H1 (cell line): Measurements from ENCODE around the gene TAT. TPM values are rescaled to one million over a fixed set of nuclear protein-coding genes. Genes with fewer than 3 reads are reported as not detected.

Experiments
- BACH1 ChIP-seq: IDR thresholded peaks from 2 replicates; pipeline ENCODE4 v1.6.1; 2012; ENCODE audit warnings: low read length, improper control_type of control experiment
- CTBP2 ChIP-seq: IDR thresholded peaks from 2 replicates; pipeline ENCODE4 v1.7.0; 2011; ENCODE audit warnings: borderline replicate concordance, mild to moderate bottlenecking, moderate library complexity, mixed read lengths, low read length; ENCODE audit not compliant: insufficient read depth, insufficient read length
- GABPA ChIP-seq: IDR thresholded peaks from 2 replicates; pipeline ENCODE4 v1.6.1; 2011; ENCODE audit warnings: mild to moderate bottlenecking, low read length, moderate library complexity, borderline replicate concordance; ENCODE audit not compliant: insufficient read depth
- GTF2F1 ChIP-seq: IDR thresholded peaks from 2 replicates; pipeline ENCODE4 v1.6.1; 2012; ENCODE audit warnings: low read depth, low read length, improper control_type of control experiment, borderline replicate concordance
- JUND ChIP-seq: IDR thresholded peaks from 2 replicates; pipeline ENCODE4 v1.6.1; 2011; ENCODE audit warnings: mild to moderate bottlenecking, improper control_type of control experiment, low read length
- KDM4A ChIP-seq: IDR thresholded peaks from one replicate; pipeline ENCODE4 v1.7.1; 2012; ENCODE audit warnings: low read depth, mild to moderate bottlenecking, moderate library complexity, low read length, inconsistent platforms; ENCODE audit not compliant: severe bottlenecking
- MAFK ChIP-seq: IDR thresholded peaks from 2 replicates; pipeline ENCODE4 v1.6.1; 2012; ENCODE audit warnings: low read depth, mild to moderate bottlenecking, improper control_type of control experiment, low read length
- POLR2A ChIP-seq, 2 experiments: IDR thresholded peaks; 1 replicate in 1 of 2; 2 replicates in 1 of 2; pipeline ENCODE4 v1.6.1; 2011; ENCODE audit warnings: low read depth in 2 of 2, low read length in 2 of 2, mild to moderate bottlenecking in 2 of 2; ENCODE audit errors: control extremely low read depth in 1 of 2
- RAD21 ChIP-seq, 2 experiments: IDR thresholded peaks in 1 of 2; conservative IDR thresholded peaks in 1 of 2; 2 replicates each; pipeline ENCODE4 v1.6.1; 2011; ENCODE audit warnings: low read depth in 2 of 2, low read length in 2 of 2, improper control_type of control experiment in 1 of 2, inconsistent platforms in 1 of 2, mild to moderate bottlenecking in 1 of 2, moderate library complexity in 1 of 2
- RBBP5 ChIP-seq: IDR thresholded peaks from 2 replicates; pipeline ENCODE4 v1.7.1; 2012; ENCODE audit warnings: low read depth, mild to moderate bottlenecking, inconsistent platforms, low read length, moderate library complexity, borderline replicate concordance
- SP4 ChIP-seq: IDR thresholded peaks from 2 replicates; pipeline ENCODE4 v1.6.1; 2012; ENCODE audit warnings: low read length, inconsistent platforms
- SRF ChIP-seq: IDR thresholded peaks from 2 replicates; pipeline ENCODE4 v1.6.1; 2011; ENCODE audit warnings: mild to moderate bottlenecking, low read depth, low read length, moderate library complexity
- SUZ12 ChIP-seq: fragments of 200-600 bp; sonication (generic); IDR thresholded peaks from 2 replicates; pipeline ENCODE4 v1.6.1; 2012; ENCODE audit warnings: mild to moderate bottlenecking, inconsistent platforms, low read length, moderate library complexity, mixed read lengths
- TAF1 ChIP-seq: IDR thresholded peaks from 2 replicates; pipeline ENCODE4 v1.6.1; 2011; ENCODE audit warnings: mild to moderate bottlenecking, low read depth, low read length
- TAF7 ChIP-seq: optimal IDR thresholded peaks from 2 replicates; pipeline ENCODE3; 2011; ENCODE audit warnings: low read depth, mild to moderate bottlenecking, inconsistent platforms, low read length, moderate library complexity, borderline replicate concordance
- YY1 ChIP-seq: IDR thresholded peaks from 2 replicates; pipeline ENCODE4 v1.6.1; 2011; ENCODE audit warnings: low read depth, mild to moderate bottlenecking, low read length
- polyA plus RNA-seq, 7 experiments: library from polyadenylated mRNA; depleted of rRNA in 3 of 7; stranded (reverse) in 5 of 7; unstranded in 2 of 7; fragments of >200 nt in 5 of 7; fragments of 200-250 nt in 2 of 7; gene quantifications; 1 replicate in 5 of 7; 2 replicates in 1 of 7; 4 replicates in 1 of 7; pipeline versions ENCODE4 v1.2.1 to v1.2.3, GENCODE V29; 2011 to 2013; ENCODE audit warnings: missing spikeins in 2 of 7, mixed read lengths in 2 of 7
- total RNA-seq: library from RNA; stranded (reverse); fragmentation: NEBNext Ultra II Directional; extraction: Animal tissue kit (Norgen Biotek cat#: 25700); gene quantifications from 2 replicates; pipeline ENCODE4 v1.2.1, GENCODE V29; 2021
- TF ChIP-seq, protein P1 (sequence below): IDR thresholded peaks from 2 replicates; pipeline ENCODE4 v1.6.1; 2011; ENCODE audit warnings: low read length, improper control_type of control experiment
- TF ChIP-seq, protein P2 (sequence below): IDR thresholded peaks from 2 replicates; pipeline ENCODE4 v1.6.1; 2011; ENCODE audit warnings: low read depth, mild to moderate bottlenecking, low read length; ENCODE audit not compliant: insufficient read depth

Gene TAT
- total and polyA plus RNA-seq, 2 of the 8 experiments (the other 6 are each of a cell fraction or from before 2014, with no cell fraction given) = 0.03 TPM; not detected in 1

DNA sequence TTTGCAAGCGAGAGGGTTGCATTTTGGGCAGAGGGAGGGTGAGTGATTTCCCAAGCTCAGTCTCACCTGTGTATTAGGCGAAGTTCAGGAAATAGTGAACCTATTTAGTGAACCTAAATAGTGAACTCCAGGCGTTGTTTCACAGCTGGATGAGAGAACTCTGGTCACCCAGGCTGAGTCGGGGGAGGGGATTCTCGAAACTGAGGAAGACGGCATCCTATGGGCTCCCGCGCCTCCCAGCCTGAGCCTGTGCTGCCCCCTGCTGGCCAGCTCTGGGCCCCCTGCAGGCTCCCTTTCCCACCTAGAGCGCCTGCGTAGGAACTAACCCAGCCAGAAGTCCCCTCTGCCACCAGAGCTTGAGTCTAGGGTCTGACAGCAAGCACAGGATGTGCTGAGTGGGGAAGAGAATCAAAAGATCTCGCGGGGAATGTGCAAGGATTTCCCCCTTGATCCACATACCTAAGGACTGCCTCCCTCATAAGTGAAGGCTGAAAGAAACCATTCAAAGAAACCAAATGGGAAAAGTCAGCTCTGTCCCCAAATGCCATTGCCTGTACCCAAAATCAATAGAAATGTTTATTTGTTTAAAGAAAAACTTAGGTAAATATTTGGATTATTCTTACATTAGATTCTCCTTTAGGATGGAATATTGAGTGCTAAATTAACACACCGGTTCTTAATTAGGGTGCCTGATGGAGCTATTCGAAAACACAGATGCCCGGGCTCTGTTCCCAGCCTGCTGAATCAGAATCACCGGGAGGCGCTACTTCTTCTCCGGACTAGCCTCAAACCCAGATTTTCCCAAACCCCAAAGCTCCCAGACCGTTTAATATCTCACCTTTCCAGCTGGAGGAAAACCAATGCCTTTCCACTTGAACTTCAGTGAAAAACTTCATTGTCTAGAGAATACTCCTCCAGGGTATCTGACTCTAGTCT is 34.3 kb upstream of the TAT start (continued):
- TF ChIP-seq RAD21 (IDR thresholded peaks at IDR 0.05 in 1 of 2, conservative IDR thresholded peaks at IDR 0.05 in 1 of 2; ENCODE audit: low read depth in 2 of 2, low read length in 2 of 2) = peak; percentile 87 to 93
- no peak for TF ChIP-seq BACH1
- TF ChIP-seq TAF1 = no peak
- no peak for TF ChIP-seq KDM4A
- TF ChIP-seq GABPA = no peak
- no peak for TF ChIP-seq CTBP2
- TF ChIP-seq JUND = peak; percentile 25; the same call in 1 of the 2 replicates
- TF ChIP-seq SUZ12 = no peak
- no peak for TF ChIP-seq GTF2F1
- TF ChIP-seq POLR2A (IDR thresholded peaks at IDR 0.05; ENCODE audit: control extremely low read depth in 1 of 2, low read depth in 2 of 2, low read length in 2 of 2) = no peak
- TF ChIP-seq, protein P1, sequence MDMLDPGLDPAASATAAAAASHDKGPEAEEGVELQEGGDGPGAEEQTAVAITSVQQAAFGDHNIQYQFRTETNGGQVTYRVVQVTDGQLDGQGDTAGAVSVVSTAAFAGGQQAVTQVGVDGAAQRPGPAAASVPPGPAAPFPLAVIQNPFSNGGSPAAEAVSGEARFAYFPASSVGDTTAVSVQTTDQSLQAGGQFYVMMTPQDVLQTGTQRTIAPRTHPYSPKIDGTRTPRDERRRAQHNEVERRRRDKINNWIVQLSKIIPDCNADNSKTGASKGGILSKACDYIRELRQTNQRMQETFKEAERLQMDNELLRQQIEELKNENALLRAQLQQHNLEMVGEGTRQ = no peak
- TF ChIP-seq SP4 = no peak
- TF ChIP-seq MAFK = no peak
- peak; percentile 58; the same call in 1 of the 2 replicates for TF ChIP-seq RBBP5
- TF ChIP-seq SRF = no peak
- no peak for TF ChIP-seq TAF7
- TF ChIP-seq, protein P2, sequence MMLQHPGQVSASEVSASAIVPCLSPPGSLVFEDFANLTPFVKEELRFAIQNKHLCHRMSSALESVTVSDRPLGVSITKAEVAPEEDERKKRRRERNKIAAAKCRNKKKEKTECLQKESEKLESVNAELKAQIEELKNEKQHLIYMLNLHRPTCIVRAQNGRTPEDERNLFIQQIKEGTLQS = 0 out of 2 replicates have a peak, but pooled peaks have one; percentile 38
- peak; percentile 37; the same call in 1 of the 2 replicates for TF ChIP-seq YY1
